Lung (tissue), 12 donors: Measurements from ENCODE around the gene UBXN6. TPM values are rescaled to one million over a fixed set of nuclear protein-coding genes. Genes with fewer than 3 reads are reported as not detected.

Experiments
- ATAC-seq: fragments of 200-7000 bp; cut with Tn5 transposase; one replicate; pipeline ENCODE4 v1.9.1; 2020; ENCODE audit warnings: moderate number of reproducible peaks; ENCODE audit not compliant: insufficient read depth, low FRiP score
- DNase-seq, 3 donors: peaks; one replicate each; pipeline ENCODE4 v3.0.0-alpha.2; 2013 to 2017
- H3K27ac ChIP-seq, 2 donors: one replicate each; pipeline ENCODE4 v1.5.1; 2013; ENCODE audit warnings: mild to moderate bottlenecking in 2 of 2, moderate library complexity in 2 of 2, control low read depth in 1 of 2, inconsistent platforms in 1 of 2, low read depth in 1 of 2, low read length in 1 of 2
- H3K27me3 ChIP-seq, 3 donors: one replicate each; pipeline ENCODE4 v1.5.1; 2013; ENCODE audit warnings: low read length in 2 of 3; ENCODE audit not compliant: control insufficient read depth in 3 of 3, insufficient read depth in 3 of 3
- H3K36me3 ChIP-seq, 4 donors: one replicate each; pipeline ENCODE4 v1.5.1; 2013; ENCODE audit warnings: low read length in 4 of 4, mild to moderate bottlenecking in 1 of 4, moderate library complexity in 1 of 4; ENCODE audit not compliant: control insufficient read depth in 4 of 4, insufficient read depth in 4 of 4
- H3K4me1 ChIP-seq, 5 donors: one replicate each; pipeline ENCODE4 v1.5.1; 2013; ENCODE audit warnings: low read length in 5 of 5, mild to moderate bottlenecking in 2 of 5, moderate library complexity in 1 of 5; ENCODE audit not compliant: control insufficient read depth in 5 of 5, insufficient read depth in 5 of 5
- H3K4me3 ChIP-seq: one replicate; pipeline ENCODE4 v1.5.1; 2013; ENCODE audit warnings: mild to moderate bottlenecking, control low read depth, moderate library complexity
- H3K9ac ChIP-seq, 2 donors: one replicate each; pipeline ENCODE4 v1.5.1; 2013; ENCODE audit warnings: low read length in 2 of 2, control low read depth in 1 of 2; ENCODE audit not compliant: insufficient read depth in 1 of 2
- H3K9me3 ChIP-seq, 4 donors: one replicate each; pipeline ENCODE4 v1.5.1; 2013; ENCODE audit warnings: low read length in 3 of 4, mild to moderate bottlenecking in 1 of 4, moderate library complexity in 1 of 4; ENCODE audit not compliant: control insufficient read depth in 4 of 4, insufficient read depth in 3 of 4
- WGBS, 2 donors: extraction: QIAGEN DNeasy Blood & Tissue Kit; methylation state at CpG; one replicate each; pipeline ENCODE4 v1.1.7; 2013; 5-methylcytosine and 5-hydroxymethylcytosine counted together
- polyA plus RNA-seq, 2 donors: library from polyadenylated mRNA; stranded (reverse); fragments of 200-250 nt; gene quantifications; one replicate each; pipeline ENCODE4 v1.2.1, GENCODE V29; 2013
- total RNA-seq, 2 donors: library from RNA; depleted of rRNA in 1 of 2; stranded (reverse); fragments of >200 nt in 1 of 2; gene quantifications; one replicate each; pipeline ENCODE4 v1.2.1, GENCODE V29; 2014 to 2021
- TF ChIP-seq, protein P1 (sequence below): IDR thresholded peaks from 2 replicates; pipeline ENCODE4 v1.5.1; 2012; ENCODE audit warnings: mild to moderate bottlenecking; ENCODE audit errors: control extremely low read depth, extremely low read depth
- donor health status: control.
- donor health status: control.
- donor health status: Bipolar disorder and iron deficiency.
- donor health status: healthy.
- donor health status: DM: yes; HTN: yes; CAD: no.

The UBXN6 gene
- total and polyA plus RNA-seq, 4 donors, result 74.4 to 128 (median 98.5) TPM

DNA sequence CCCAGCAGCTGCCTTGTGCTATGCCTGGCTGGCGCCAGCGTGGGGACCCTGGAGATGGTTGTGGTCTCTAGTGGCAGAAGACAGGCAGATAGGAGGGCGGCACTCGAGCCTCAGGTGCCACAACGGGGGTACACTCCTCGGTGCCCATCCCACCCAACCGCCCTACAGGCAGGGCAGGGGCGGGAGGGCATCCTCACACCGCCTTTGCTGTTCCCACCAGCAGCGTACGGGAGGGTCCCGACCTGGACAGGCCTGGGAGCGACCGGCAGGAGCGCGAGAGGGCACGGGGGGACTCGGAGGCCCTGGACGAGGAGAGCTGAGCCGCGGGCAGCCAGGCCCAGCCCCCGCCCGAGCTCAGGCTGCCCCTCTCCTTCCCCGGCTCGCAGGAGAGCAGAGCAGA is 44.1 kb upstream of the UBXN6 start:
- no peak for DNase-seq
- Histone ChIP-seq H3K36me3 (peaks cover 0 to 72% (median 7%) of the 10 kb centered on the region in 4 donors), H3K4me3 (no peak overlapping the region), H3K9me3 (no peaks in the 10 kb centered on the region), H3K27me3 (no peaks in the 10 kb centered on the region), H3K4me1 (no peaks in the 10 kb centered on the region), H3K9ac (no peak overlapping the region), H3K27ac (no peak overlapping the region)
- 92 to 95% methylated on average over 25 of the region's 25 CpGs for WGBS, 2 donors
- no peak for ATAC-seq
- TF ChIP-seq, protein P1, sequence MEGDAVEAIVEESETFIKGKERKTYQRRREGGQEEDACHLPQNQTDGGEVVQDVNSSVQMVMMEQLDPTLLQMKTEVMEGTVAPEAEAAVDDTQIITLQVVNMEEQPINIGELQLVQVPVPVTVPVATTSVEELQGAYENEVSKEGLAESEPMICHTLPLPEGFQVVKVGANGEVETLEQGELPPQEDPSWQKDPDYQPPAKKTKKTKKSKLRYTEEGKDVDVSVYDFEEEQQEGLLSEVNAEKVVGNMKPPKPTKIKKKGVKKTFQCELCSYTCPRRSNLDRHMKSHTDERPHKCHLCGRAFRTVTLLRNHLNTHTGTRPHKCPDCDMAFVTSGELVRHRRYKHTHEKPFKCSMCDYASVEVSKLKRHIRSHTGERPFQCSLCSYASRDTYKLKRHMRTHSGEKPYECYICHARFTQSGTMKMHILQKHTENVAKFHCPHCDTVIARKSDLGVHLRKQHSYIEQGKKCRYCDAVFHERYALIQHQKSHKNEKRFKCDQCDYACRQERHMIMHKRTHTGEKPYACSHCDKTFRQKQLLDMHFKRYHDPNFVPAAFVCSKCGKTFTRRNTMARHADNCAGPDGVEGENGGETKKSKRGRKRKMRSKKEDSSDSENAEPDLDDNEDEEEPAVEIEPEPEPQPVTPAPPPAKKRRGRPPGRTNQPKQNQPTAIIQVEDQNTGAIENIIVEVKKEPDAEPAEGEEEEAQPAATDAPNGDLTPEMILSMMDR, result no peak

DNA sequence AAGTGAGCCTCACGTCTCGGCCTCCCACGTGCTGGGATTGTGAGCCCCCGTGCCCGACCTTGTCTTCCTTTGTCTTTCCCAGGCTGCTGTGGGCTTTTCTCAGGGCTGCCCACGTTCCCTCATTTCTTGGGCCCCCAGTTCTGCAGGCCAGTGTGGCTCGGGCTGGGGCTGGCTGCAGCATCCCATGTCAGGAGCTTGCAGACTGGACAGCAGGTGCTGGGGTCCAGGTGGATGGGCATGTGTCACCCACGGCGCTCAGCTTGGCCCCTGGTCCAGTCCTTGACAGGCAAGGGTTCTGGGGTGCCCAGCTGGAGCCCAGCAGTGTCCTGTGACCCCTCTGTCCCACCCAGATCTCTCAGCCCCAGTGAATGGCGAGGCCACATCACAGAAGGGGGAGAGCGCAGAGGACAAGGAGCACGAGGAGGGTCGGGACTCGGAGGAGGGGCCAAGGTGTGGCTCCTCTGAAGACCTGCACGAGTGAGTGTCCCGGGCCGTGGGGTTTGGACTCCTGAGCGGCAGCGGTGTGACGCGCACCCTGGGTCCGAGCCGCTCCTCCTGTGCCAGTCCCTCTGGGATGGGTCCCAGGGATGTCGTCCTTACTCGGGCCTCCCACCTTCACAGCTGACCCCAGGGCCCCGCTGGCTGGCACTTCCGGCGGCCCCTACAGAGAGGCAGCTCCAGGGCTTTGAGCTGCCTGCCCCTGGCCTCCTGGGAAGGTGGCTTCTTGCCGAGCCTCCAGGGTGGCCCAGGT is 43.4 kb upstream of the UBXN6 start:
- H3K36me3 ChIP-seq, result peaks cover 0 to 79% (median 6%) of the 10 kb centered on the region in 4 donors
- WGBS, 2 donors, result 93 to 95% methylated on average over 29 of the region's 29 CpGs

DNA sequence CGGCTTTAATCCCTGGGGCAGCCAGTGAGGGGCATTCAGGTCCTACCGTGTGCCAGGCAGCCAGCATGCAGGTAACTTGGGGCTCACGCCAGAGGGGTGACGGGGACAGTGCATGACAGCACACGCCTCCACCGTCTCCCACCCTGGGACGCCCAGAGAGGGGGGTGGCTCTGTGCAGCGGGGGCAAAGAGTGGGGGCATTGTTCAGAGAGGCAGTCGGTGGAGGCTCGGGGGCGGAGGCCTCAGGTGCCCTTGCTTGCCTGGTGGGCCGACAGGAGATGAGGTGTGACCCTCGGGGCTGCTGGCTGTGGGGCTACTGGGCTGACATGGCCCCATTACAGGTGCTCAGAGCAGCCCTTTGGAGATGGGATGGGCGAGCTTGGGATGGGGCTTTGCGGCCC is 42.3 kb upstream of the UBXN6 start:
- no peak overlapping the region for H3K27ac ChIP-seq
- TF ChIP-seq, protein P1, result no peak
- ATAC-seq (no peak), DNase-seq (no peak)
- no peaks in the 10 kb centered on the region for H3K27me3 ChIP-seq
- no peaks in the 10 kb centered on the region for H3K9me3 ChIP-seq
- peaks cover 0 to 84% (median 8%) of the 10 kb centered on the region in 4 donors for H3K36me3 ChIP-seq
- no peak overlapping the region for H3K9ac ChIP-seq
- no peak overlapping the region for H3K4me3 ChIP-seq
- H3K4me1 ChIP-seq, result no peaks in the 10 kb centered on the region
- 91 to 96% methylated on average over 15 of the region's 15 CpGs for WGBS, 2 donors

More for the DNA sequence above, 43.4 kb upstream of the UBXN6 start:
- TF ChIP-seq, protein P1, result no peak
- ATAC-seq, result no peak
- Histone ChIP-seq H3K4me3 (no peak overlapping the region), H3K27ac (no peak overlapping the region), H3K9ac (no peak overlapping the region), H3K4me1 (no peaks in the 10 kb centered on the region), H3K27me3 (no peaks in the 10 kb centered on the region), H3K9me3 (no peaks in the 10 kb centered on the region)
- no peak for DNase-seq
